Adrenal gland (tissue), 12 donors: ENCODE measurements around the gene SRSF4. TPM values are rescaled to one million over a fixed set of nuclear protein-coding genes. Genes with fewer than 3 reads are reported as not detected.

Source experiments
- DNase-seq, 7 donors: peaks; one replicate each; pipeline ENCODE4 v3.0.0-alpha.2; 2019 to 2020
- H3K27ac ChIP-seq, 5 donors: fragments of 200-600 bp; sonication (generic) in 4 of 5; 1 replicate in 3 of 5; 2 replicates in 2 of 5; pipeline versions ENCODE4 v1.5.1 to v1.8.0; 2016 to 2020; ENCODE audit warnings: mild to moderate bottlenecking in 1 of 5
- H3K27me3 ChIP-seq: fragments of 200-600 bp; 2 replicates; pipeline ENCODE4 v1.8.0; 2021
- H3K36me3 ChIP-seq, 2 donors: fragments of 200-600 bp; replicated peaks in 1 of 2; 1 replicate in 1 of 2; 2 replicates in 1 of 2; pipeline versions ENCODE4 v1.5.1 to v1.8.0; 2018 to 2022
- H3K4me1 ChIP-seq, 2 donors: fragments of 200-600 bp; replicated peaks in 1 of 2; 1 replicate in 1 of 2; 2 replicates in 1 of 2; pipeline versions ENCODE4 v1.5.1 to v1.8.0; 2018 to 2021
- H3K4me3 ChIP-seq, 4 donors: fragments of 200-600 bp; sonication (generic) in 3 of 4; one replicate each; pipeline ENCODE4 v1.5.1; 2016 to 2018
- H3K9me3 ChIP-seq, 3 donors: fragments of 200-600 bp; sonication (generic) in 1 of 3; replicated peaks in 1 of 3; 1 replicate in 2 of 3; 2 replicates in 1 of 3; pipeline versions ENCODE4 v1.5.1 to v1.8.0; 2016 to 2021
- CTCF ChIP-seq, 6 experiments: fragments of 450-650 bp in 4 of 6; fragments of 200-600 bp in 2 of 6; sonication (generic) in 1 of 6; IDR thresholded peaks; 1 replicate in 5 of 6; 2 replicates in 1 of 6; pipeline versions ENCODE4 v1.5.1 to v1.8.0; 2016 to 2021; ENCODE audit warnings: antibody characterized with exemption in 6 of 6, mild to moderate bottlenecking in 2 of 6, moderate library complexity in 1 of 6
- POLR2A ChIP-seq, 2 donors: fragments of 450-650 bp; IDR thresholded peaks; one replicate each; pipeline ENCODE4 v1.6.1; 2017; ENCODE audit warnings: antibody characterized with exemption in 2 of 2, mild to moderate bottlenecking in 2 of 2, moderate library complexity in 1 of 2
- WGBS, 4 donors: extraction: QIAGEN DNeasy Blood & Tissue Kit in 2 of 4; methylation state at CpG; one replicate each; pipeline versions ENCODE4 v1.1.5 to v1.1.7; 2013 to 2017; 5-methylcytosine and 5-hydroxymethylcytosine counted together
- intact Hi-C, 2 donors: fragments of 100-400 bp; cut with DNase I; formaldehyde crosslinking; loops; one replicate each; pipeline versions ENCODE4 v1.14.1 to v1.15.0; 2022 to 2023
- polyA plus RNA-seq, 3 donors: library from polyadenylated mRNA; stranded (reverse); fragments of 200-250 nt in 2 of 3; fragments of 350-450 nt in 1 of 3; fragmentation: Illumina TruSeq in 1 of 3; extraction: RNeasy Lipid Tissue Mini Kit (QIAGEN cat#74804) in 1 of 3; gene quantifications; one replicate each; pipeline ENCODE4 v1.2.3, GENCODE V29; 2013 to 2014
- total RNA-seq, 9 donors: library from RNA; depleted of rRNA in 4 of 9; stranded (reverse); fragments of >200 nt in 4 of 9; fragments of 120-200 nt in 1 of 9; fragmentation: NEBNext Ultra II Directional in 1 of 9; extraction: Animal tissue kit (Norgen Biotek cat#: 25700) in 1 of 9; gene quantifications; one replicate each; pipeline versions ENCODE4 v1.1.0 to v1.2.4, GENCODE V29; 2013 to 2023
- donor health status: healthy with polysubstance abuse.
- donor health status: Bipolar disorder and iron deficiency.
- donor health status: DM: yes; HTN: yes; CAD: no.
- donor health status: DM: no; HTN: no; CAD: no.
- donor health status: DM: no; HTN: no; CAD: no.
- donor health status: DM: yes; HTN: yes; CAD: no.

Gene SRSF4
- total and polyA plus RNA-seq, 12 donors: 35.1 to 120 (median 55.4) TPM

GRCh38 chr1:29227511-29227910, 45.8 kb upstream of the SRSF4 start:
- Histone ChIP-seq H3K36me3 (no peaks in the 10 kb centered on the region), H3K4me1 (peaks cover 10 to 11% of the 10 kb centered on the region in 2 donors), H3K27ac (no peak overlapping the region), H3K27me3 (no peaks in the 10 kb centered on the region), H3K4me3 (no peak overlapping the region), H3K9me3 (no peaks in the 10 kb centered on the region)
- 67 to 76% (median 70%) methylated on average over 5 of the region's 5 CpGs for WGBS, 4 donors
- TF ChIP-seq POLR2A (IDR thresholded peaks at IDR 0.05): no peak
- TF ChIP-seq CTCF (IDR thresholded peaks at IDR 0.05): no peak
- intact Hi-C loops: no loop called here
- no peak for DNase-seq

- H3K27ac ChIP-seq: no peak overlapping the region
- no peaks in the 10 kb centered on the region for H3K27me3 ChIP-seq
- DNase-seq: no peak
- H3K36me3 ChIP-seq: no peaks in the 10 kb centered on the region
- no peak overlapping the region for H3K4me3 ChIP-seq
- H3K9me3 ChIP-seq: no peaks in the 10 kb centered on the region
- H3K4me1 ChIP-seq: peaks cover 10% of the 10 kb centered on the region in 2 donors
- no peak for TF ChIP-seq CTCF (IDR thresholded peaks at IDR 0.05)
- TF ChIP-seq POLR2A (IDR thresholded peaks at IDR 0.05): no peak
- WGBS, 4 donors: 86 to 95% (median 90%) methylated on average over 4 of the region's 4 CpGs
- intact Hi-C loops: no loop called here
Measured at GRCh38 chr1:29225361-29225760, 43.7 kb upstream of the SRSF4 start.

- H3K9me3 ChIP-seq: no peaks in the 10 kb centered on the region
- intact Hi-C loops: no loop called here
- no peaks in the 10 kb centered on the region for H3K36me3 ChIP-seq
- no peak for DNase-seq
- H3K4me3 ChIP-seq: no peak overlapping the region
- no peak for TF ChIP-seq POLR2A (IDR thresholded peaks at IDR 0.05)
- TF ChIP-seq CTCF (IDR thresholded peaks at IDR 0.05): no peak
- WGBS, 4 donors: 90 to 96% (median 92%) methylated on average over 5 of the region's 5 CpGs
- H3K27ac ChIP-seq: no peak overlapping the region
- H3K4me1 ChIP-seq: peaks cover under 1 to 1% of the 10 kb centered on the region in 2 donors
- no peaks in the 10 kb centered on the region for H3K27me3 ChIP-seq
Measured at GRCh38 chr1:29224356-29224837, 42.7 kb upstream of the SRSF4 start.

- H3K4me1 ChIP-seq: no peaks in the 10 kb centered on the region
- no peak overlapping the region for H3K4me3 ChIP-seq
- H3K36me3 ChIP-seq: no peaks in the 10 kb centered on the region
- H3K27me3 ChIP-seq: no peaks in the 10 kb centered on the region
- intact Hi-C loops: no loop called here
- no peak overlapping the region for H3K27ac ChIP-seq
- WGBS, 4 donors: 79 to 90% (median 87%) methylated on average over 4 to 6 of the region's 6 CpGs
- H3K9me3 ChIP-seq: no peaks in the 10 kb centered on the region
- TF ChIP-seq CTCF (IDR thresholded peaks at IDR 0.05) (no peak), POLR2A (IDR thresholded peaks at IDR 0.05) (no peak)
- DNase-seq: no peak
Measured at GRCh38 chr1:29223521-29223920, 41.8 kb upstream of the SRSF4 start.
